NCI-H1092 treated with DMSO at 0.1 percent for 48 hours (cell line): ENCODE results near the gene ALKBH6.

Experiments used
- DNase-seq: peaks from one replicate; lab custom pipeline; 2025; lab: John Stamatoyannopoulos, UW

Gene ALKBH6

GRCh38 chr19:36030264-36031148 lies 16.5 kb upstream of the ALKBH6 start:
- no peak for DNase-seq

- no peak for DNase-seq
Measured at GRCh38 chr19:36028313-36029041, 14.5 kb upstream of the ALKBH6 start.

- DNase-seq = no peak
Measured at GRCh38 chr19:36027696-36028095, 13.7 kb upstream of the ALKBH6 start.

GRCh38 chr19:36026091-36026876 lies 12.3 kb upstream of the ALKBH6 start:
- no peak for DNase-seq

GRCh38 chr19:36025541-36025940 lies 11.5 kb upstream of the ALKBH6 start:
- DNase-seq = no peak

GRCh38 chr19:36023432-36023831 lies 9.4 kb upstream of the ALKBH6 start:
- DNase-seq = no peak

GRCh38 chr19:36019061-36019670 lies 5.2 kb upstream of the ALKBH6 start:
- no peak for DNase-seq

- no peak for DNase-seq
Measured at GRCh38 chr19:36013280-36014011, 567 bp downstream of the ALKBH6 start.

GRCh38 chr19:36010402-36010801 lies 3.6 kb downstream of the ALKBH6 start:
- no peak for DNase-seq

- no peak for DNase-seq
Measured at GRCh38 chr19:36009633-36010379, 4.2 kb downstream of the ALKBH6 start.

- DNase-seq = peak; percentile 20
Measured at GRCh38 chr19:36009220-36009619, 4.8 kb downstream of the ALKBH6 start.

DNA sequence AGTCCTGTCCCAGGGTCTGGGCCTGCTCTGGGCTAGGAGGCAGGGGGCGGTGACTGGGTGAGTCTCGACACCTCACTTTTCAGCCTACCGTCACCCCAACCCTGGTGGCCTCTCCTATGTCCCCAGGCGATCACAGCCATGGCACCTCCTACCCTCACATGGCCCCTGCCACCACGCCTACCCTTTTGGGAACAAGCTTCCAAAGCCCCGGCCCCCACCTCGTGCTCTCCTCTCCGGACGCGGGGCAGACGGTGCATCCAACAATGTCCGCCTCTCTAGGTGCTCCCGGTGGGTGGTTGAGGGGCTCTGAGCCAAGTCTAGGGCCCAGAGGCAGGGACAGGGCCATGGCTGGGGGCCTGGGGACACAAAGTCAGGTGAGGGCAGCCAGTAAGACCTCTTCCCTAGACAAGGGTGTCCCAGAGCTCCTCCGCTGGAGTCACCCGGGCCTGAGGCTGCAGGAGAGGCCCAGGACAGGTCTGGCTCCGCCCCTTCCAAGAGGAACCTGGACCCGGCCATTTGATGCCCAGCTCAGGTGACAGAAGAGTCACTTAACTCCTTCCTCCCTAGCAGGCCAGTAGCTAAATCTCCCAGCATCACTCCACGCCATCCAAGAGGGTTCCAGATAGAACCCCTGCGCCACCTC lies 5.6 kb downstream of the ALKBH6 start, which contains the start of gene SYNE4:
SYNE4 (minus strand) TSS at position 478 of the 643 bp plus-strand sequence; CDS start at position 346, 132 bp downstream.
- no peak for DNase-seq

- no peak for DNase-seq
Measured at GRCh38 chr19:36006955-36007354, 7.1 kb downstream of the ALKBH6 start.

DNA sequence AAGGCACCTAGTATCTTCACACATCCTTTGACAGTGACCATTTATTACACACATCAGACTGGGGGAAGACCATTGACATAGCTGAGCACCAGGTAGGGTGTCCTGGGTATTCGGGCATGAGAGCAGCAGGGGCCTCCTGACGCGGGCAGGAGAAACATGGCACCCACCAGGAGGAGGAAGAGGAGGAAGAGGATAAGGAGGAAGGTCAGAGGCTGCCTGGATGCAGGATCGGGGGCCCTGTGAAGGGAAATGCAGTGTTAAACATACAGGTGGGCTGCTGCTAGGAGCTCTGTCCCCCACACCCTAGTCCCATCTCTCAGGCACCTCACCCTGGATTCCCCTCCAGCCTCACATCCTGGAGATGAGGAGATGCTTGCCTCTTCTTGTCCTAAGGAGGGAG lies 10.7 kb downstream of the ALKBH6 start:
- DNase-seq = no peak

DNA sequence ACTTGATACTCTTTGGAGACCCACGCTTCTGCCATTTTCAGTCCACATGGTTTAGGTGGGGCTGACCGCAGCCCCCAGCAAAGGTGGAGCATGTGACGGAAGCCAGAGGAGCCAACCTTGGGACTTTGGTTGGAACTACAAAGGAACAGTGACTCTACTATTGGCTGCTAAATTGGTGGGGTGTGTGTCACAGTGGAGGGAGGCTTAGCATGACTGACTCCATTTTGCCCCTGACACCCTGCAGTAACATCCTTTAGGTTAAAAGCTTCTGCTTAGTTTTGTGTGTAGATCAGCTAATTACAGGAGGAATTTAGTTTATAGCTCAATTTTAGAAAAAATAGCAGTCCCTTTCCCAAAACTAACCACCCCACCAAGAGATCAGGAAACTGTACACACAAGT lies 12.4 kb downstream of the ALKBH6 start:
- DNase-seq = no peak

GRCh38 chr19:35996777-35997176 lies 17.2 kb downstream of the ALKBH6 start:
- no peak for DNase-seq

- DNase-seq = peak; percentile 91
Measured at GRCh38 chr19:35995048-35995993, 18.7 kb downstream of the ALKBH6 start, which contains the start of gene SDHAF1. Gene SDHAF1 (plus strand): TSS chr19:35995188. CDS start chr19:35995275, 87 bp downstream.

GRCh38 chr19:35993923-35994598 lies 20.0 kb downstream of the ALKBH6 start:
- DNase-seq = no peak
